Umbilical cord (tissue), 2 donors: ENCODE measurements around the gene COX4I1. TPM values are rescaled to one million over a fixed set of nuclear protein-coding genes. Genes with fewer than 3 reads are reported as not detected.
A peak's percentile ranks its signal among the peaks of the same experiment; 100 is the strongest.

Experiments
- DNase-seq: peaks from one replicate; pipeline ENCODE4 v3.0.0-alpha.2; 2015; ENCODE audit warnings: low spot score
- total RNA-seq: library from RNA; depleted of rRNA; stranded (reverse); fragments of >200 nt; gene quantifications from one replicate; pipeline ENCODE4 v1.2.3, GENCODE V29; 2014; ENCODE audit warnings: low replicate concordance; ENCODE audit not compliant: insufficient read depth

The COX4I1 gene
- total RNA-seq: 180 TPM

DNA sequence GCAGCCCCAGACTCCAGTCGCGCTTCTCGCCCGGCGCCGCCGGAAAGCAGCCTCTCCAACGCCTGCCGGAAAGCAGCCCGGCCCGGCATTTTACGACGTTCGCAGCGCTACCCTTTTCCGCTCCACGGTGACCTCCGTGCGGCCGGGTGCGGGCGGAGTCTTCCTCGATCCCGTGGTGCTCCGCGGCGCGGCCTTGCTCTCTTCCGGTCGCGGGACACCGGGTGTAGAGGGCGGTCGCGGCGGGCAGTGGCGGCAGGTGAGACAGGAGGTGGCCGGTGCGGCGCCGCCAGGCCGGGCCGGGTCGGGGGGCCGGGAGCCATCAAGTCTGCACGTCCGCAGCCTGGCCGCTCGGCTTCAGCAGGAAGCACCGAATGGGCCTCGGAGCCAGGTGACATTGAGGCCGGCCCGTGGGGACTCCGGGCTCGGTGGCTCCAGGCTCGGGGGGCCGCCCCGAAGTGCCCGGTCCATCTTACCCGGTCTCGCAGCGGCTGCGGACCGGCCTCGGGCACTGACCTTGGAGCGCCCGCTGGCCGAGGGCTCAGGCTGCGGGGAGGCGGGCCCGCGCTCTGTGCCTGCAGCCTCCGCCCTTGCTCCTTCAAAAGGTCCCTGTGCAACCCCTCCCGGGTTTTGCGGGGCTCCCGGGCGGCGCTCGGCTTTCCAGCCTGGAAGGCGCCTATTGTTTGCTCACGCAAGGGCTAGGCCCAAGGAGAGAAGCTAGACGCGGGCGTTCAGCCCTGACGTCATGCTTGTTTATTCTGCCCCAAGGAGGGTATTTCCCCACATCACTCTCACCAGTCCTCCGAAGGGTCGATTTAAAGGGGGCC, at the start of gene COX4I1, which contains the start of gene EMC8:
Gene COX4I1 (plus strand): TSS at position 199 of the 824 bp plus-strand sequence. CDS start 1,511 bp downstream, outside the sequence.
Gene EMC8 (minus strand): TSS at position 48 of the 824 bp plus-strand sequence. CDS start 249 bp downstream, outside the sequence.
- DNase-seq: peak; percentile 96

DNA sequence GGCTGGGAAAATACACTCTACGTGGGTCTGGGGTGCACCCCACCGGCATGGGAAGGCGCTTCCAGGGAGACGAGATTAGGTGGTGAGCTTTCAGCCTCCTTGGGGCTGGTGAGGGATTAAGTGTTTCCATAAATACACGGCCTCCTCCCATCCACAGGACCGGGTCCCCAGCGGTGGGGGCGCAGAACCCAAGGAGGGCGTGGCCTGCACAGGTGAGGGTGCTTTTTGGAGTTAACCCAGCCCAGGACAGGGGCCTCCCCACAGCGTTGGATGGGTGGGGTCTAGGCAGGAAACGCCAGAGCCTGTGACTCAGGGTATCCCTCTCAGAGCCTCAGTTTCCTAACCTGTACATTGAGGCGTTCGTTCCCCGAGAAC, 49.7 kb upstream of the COX4I1 start:
- DNase-seq: no peak

DNA sequence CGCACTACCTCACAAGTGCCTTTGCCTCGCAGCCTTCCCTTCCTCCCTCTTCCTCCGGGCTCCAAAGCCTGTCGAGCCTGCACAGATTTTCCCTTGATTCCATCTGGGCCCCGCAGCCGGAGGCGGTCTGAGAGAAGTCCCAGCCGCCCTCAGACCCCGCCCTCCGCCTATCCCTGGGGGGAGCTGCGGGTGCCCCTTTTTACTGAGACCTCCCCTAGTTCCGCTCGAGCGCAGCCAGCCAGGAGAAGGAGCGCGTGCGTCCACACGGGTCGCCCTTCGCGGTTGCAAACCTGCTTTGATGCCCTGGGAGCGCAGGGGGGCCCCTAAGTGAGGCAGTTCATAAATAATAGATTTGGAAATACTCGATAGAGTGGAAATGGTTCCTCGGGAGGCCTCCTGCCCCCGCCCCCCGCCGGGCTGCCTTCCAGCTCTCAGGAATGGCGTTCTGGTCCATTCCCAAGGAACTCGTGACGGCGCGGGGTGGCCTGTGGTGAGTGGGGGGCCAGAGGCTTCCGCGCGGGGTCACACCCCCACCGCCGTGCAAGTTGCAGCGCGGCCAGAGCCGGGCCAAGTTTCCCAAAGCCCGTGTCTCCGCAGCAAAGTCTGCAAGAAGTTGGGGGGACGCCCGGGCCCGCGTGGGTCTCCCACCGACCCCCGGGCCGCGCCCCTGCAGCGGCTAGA, 49.2 kb upstream of the COX4I1 start:
- peak; percentile 91 for DNase-seq

GRCh38 chr16:85750827-85751697, 48.4 kb upstream of the COX4I1 start, which contains the start of gene C16orf74:
TSS of gene C16orf74 (minus strand) at chr16:85751096. CDS start at chr16:85735217, 15,879 bp downstream.
- peak; percentile 67 for DNase-seq

DNA sequence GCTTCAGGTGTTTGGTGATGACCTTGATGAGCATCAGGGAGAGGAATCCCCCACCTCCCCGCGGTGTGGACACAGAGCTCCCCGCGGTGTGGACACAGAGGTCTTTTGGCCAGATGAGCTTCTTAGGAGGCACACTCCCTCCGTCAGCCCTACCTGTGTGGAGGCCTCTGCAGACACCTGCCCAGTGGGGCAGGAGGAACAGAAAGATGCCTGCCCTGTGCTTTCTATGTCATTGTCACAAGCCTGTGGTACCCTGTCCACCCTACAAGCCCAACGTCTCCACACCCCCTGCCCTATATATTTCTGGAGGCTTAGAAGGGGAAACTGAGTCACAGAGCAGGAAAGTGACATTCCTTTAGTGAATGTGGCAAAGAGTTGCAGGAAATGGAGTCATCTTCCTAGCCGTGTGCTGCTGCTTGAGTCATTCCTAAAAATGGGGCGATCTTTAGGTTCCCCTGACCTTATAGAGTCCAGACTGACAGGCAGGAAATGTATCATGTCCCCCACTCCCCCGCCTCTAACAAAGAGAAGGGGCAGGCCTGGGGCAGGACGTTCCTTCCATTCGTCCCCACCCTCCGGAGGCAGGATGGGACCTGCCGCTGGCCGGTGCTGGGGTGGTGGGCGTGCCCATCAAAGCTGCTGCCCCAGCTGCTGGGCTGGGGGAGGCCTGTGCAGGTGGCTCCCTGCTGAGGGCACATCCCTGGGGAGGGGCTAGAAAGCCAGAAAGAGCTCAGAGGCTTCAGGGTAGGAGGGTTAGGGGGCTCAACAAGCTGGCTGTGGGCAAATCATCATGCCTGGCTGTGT, 47.6 kb upstream of the COX4I1 start:
- peak; percentile 40 for DNase-seq

DNA sequence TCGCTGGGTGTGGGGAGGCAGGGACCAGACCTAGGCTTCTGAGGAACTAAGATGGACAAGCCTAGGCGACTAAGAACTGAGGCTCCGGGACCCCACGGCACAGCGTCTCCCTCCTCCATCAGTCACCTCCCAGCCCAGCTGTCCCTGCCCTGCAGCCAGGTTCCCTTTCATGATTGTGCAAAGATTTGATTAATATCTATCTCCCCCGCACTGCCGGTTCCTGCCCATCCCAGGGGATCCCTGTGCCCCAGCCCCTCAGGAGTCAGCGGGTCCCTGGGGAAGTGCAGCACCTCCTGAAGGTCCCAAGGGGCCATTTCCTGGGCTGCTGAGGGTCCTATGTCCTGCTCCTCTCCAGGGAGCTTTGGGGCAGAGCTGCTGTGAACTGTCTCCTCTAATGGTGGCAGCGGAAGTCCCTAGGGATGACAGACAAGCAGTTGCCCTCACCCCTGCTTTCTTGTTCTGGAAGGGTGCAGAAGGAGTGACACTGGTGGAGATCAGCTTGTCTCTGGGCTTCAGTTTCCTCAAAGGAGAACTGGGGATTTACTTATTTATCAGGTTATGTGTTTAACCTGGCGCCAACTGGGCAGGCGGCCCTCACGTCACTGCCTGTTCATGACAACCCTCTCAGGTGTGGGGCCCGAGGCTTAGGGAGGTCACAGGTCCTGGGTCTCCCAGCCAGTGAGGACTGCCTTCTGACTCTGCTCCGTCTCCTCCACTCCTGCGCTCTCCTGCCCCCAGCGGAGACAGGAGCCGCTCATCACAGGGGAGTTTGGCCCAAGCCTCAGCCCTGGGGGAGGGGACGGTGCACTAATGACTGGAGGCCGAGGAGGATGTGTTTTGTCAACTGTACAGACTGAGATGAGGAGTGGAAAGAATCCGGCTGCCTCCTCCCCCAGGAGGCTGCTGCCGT, 46.7 kb upstream of the COX4I1 start:
- DNase-seq: peak; percentile 50

DNA sequence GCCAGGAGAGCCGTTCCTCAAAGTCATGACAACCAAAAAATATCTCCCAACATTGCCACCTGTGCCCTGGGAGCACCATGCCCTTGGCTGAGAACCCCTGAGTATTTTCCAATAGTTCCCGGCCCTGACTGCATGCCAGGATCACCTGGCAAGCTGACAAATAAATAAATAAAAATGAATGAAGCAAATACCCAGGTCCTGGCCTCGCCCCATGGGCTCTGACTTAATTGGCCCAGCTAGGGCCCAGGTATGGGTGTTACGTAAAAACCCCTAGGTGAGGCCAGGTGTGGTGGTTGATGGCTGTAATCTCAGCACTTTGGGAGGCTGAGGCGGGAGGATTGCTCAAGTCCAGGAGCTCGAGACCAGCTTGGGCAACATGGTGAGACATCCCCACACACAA, 45.9 kb upstream of the COX4I1 start:
- DNase-seq: no peak

DNA sequence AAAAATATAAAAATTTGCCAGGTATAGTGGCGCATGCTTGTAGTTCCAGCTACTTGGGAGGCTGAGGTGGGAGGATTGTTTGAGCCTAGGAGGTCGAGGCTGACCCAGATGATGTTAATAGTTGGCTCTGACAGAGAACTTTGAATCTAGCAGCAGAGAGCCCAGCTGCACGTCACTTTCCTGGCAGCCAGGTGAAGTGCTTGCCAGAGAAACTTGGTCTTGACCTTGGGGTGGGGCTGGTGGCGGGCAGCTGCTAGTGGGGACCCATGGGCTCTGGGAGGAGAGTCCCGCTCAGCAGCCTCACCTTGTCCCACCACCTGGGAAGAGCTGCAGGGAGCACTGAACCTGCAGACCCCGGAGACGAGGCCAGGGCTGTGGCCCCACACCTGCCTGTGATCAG, 45.5 kb upstream of the COX4I1 start:
- DNase-seq: no peak

DNA sequence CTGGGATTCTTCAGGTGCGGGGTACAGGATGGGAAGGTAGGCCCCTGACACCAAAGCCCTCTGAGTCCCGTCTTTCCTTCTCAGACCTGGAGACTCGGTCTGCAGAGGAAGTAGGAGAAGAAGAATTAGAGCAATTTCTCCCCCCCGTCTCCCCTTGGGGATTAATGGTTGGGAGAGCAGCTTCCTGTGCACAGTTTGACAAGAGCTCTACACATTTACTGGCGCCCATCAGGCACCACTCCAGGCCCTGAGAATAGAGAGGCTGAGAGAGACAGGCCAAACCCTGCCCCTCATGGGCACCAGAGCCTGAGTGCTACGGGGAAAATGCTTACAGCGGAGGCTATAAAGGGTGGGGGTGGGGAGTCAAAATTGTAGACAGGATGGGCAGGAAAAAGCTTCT, 45.1 kb upstream of the COX4I1 start:
- DNase-seq: no peak

DNA sequence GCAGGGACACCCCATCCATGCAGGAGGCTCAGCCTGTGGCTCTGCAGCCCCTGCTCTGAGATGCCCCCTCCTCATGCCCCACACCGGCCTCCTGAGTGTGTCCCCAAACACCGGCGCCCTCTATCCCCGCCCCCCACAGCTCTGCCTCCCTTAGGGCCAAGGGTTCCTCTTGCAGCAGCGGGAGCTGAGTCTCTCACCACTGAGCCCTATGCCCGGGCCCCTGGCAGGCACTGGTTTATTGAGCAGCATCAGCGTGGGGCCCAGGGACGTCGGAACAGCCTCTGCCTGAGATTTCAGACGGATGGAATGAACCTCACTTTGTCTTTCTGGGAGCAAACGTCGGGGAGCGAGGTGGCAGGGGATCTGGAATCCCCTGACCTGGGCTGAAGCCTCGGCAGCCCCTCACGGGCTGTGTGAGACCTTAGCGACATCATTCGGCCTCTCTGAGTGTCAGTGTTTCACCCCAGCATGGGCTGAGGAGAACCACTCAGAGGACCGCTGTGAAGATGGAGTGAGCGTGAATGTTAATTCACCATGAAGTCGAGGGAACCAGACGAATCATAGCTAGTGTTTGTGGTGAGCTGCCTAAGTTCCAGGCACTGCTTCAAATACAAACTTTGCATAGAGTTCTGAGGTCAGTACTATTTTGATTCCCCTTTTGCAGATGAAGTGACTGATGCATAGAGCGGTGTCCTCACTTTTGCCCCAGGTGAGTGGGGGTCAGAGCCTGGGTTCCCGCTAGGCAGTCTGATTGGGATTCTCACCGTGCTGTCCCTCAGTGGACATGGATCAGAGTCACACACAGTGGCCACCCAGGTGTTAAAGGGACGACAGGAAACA, 43.3 kb upstream of the COX4I1 start:
- no peak for DNase-seq

DNA sequence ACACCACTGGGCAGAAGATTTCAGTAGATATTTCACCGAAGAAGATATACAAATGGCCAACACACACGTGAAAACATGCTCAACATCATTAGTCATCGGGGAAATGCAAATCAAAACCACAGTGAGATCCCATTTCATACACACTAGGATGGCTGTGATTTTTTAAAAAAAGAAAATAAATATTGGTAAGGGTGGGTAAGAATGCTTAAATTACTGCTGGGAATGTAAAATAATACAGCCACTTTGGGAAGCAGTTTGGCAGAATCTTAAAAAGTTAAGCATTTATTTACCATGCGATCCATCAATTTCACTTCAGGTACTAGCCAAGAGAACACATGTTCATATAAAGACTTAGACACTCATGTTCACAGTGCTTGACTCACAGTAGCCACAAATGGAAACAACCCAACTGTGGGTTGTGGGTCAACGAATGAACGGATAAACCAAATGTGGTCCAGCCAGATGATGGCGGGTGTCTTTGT, 42.1 kb upstream of the COX4I1 start:
- no peak for DNase-seq

DNA sequence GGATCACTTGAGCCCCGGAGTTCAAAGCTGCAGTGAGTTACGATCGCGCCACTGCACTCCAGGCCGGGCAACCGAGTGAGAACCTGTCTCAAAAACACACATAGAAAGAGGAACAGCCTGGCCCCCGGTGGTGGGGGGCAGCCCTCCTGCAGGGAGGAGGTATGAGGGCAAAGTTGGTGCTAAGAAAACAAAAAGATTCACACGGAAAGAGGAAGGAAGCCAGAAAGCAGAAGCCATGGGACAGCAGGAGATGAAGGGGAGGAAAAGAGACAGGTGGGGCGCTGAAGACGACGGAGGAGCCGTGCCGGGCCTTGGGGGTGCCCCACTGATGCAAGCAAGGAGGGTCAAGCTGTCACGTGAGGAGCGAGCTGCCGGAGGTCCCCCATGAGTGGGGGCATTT, 40.4 kb upstream of the COX4I1 start:
- DNase-seq: no peak

GRCh38 chr16:85759631-85760419, 39.7 kb upstream of the COX4I1 start:
- no peak for DNase-seq

DNA sequence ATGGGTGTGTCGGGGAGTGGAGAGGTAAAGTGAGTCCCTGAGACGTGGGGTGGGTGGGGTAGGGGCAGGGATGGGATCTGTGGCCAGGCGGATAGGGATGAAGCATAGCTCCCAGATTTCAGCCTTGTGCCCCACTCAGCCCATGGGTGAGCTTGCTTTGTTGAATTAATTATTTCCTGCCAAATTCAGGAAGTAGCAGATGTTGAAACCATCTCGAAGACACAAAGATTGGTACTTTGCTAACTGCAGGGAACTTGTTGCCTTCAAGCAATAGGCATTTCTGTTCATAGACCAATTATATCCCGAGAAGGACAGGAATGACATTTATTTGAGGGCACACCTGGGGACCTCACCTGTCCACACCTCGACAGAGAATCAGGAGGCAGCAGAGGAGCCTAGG, 37.6 kb upstream of the COX4I1 start:
- DNase-seq: no peak

DNA sequence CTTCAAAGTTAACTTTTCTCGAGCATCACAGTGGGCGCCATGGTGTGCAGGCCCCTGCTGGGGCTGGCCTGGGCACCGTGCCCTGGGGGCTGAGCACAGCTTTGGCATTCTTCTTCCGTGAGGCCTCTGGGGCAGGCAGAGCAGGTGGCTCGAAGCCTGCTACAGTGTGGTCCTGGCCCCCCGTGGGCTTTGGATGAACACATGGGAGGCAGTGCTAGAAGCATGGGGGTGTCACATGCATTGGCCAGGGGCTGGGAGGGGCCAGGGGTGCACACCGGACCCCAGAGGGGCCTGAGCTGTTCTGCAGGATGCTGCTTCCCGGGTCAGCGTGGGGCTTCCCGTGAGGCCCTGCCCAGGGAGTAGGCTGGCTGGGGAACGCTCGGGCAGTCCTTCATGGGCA, 36.5 kb upstream of the COX4I1 start:
- DNase-seq: no peak

- DNase-seq: no peak
Measured at GRCh38 chr16:85763616-85764015, 35.9 kb upstream of the COX4I1 start.

- no peak for DNase-seq
Measured at GRCh38 chr16:85765211-85765610, 34.3 kb upstream of the COX4I1 start.

DNA sequence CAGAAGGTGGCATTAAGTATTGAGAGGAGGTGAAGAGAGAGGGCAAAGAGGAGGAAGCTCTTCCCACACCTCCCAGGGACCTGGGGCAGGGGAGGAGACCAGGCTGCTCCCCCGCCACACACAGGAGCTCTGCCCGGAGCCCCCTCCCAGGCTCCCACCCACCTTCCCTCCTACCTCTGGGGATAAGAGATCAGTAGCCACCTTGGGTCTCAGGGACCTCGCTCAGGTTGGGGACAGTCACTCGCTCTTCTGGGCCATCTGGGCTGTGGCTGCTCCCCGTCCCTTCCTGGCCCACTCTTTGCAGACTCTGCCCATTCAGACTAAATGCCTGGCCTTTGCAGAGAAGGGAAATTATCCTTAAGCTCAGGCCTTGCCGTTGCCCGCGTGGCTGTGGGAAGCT, 33.7 kb upstream of the COX4I1 start:
- no peak for DNase-seq
